NK-92 (cell line): Measurements from ENCODE around the gene MATN3.

Source experiments
- DNase-seq: peaks from one replicate; lab custom pipeline; 2025; ENCODE audit not compliant: unreplicated experiment; lab: John Stamatoyannopoulos, UW

The MATN3 gene

DNA sequence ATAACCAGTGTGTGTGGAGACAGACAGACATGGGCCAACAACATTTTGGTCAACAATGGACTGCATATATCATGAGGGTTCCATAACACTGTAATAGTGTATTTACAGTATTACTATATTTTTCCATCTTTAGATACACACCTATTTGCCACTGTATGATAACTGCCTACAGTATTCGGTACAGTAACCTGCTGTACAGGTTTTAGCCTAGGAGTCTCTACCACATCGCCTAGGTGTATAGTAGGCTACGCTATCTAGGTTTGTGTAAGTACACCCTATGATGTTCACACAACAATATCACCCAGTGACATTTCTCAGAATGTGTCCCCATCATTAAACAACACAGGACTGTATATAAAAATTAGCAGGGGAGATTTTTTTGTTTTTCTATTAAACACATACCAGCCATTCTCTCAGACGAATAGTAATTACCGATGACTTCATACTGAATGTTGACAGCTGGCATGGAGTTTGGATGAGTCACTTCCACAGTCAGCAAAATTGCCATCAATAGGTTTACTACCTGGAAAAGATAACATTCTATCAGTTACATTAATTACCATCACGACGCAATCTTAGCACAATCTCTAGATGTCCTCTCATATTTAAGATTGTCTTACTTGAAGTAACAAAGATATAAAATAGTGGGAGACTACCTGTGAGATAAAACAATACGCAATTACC lies 28.2 kb upstream of the MATN3 start:
- no peak for DNase-seq

GRCh38 chr2:20037660-20038059 lies 25.2 kb upstream of the MATN3 start:
- DNase-seq, result no peak

DNA sequence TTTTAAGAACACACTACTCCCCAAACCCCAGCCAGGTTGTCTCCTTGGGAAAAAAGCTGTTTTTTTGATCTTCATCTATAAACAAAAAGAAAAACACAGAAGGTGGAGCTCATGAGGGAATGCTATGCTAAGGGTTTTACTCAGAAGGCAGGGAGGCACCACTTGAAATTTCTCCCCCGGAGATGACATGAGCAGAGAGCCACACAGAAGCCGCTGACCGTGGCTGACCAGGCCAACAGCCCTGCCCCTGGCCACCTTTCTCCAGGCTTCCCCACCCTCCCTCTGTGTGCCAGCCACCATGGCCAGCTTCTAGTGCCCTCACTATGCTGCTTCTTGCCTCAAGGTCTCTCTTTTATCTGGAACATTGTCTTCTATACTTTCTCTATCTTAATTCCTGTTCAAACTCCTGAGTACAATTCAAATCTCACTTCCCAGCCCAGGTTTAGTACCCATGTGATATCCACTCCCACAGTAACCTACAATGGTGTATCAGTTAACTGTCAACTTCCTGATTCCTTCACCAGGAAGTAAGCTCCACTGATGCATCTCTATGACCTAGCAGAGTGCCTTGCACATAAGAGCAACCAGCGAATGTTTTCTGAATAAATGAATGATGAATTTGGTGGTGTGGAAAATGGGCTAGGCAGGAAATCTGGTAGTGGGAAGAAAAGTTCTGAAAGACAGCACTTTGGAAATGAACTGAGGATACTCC lies 23.6 kb upstream of the MATN3 start:
- no peak for DNase-seq

DNA sequence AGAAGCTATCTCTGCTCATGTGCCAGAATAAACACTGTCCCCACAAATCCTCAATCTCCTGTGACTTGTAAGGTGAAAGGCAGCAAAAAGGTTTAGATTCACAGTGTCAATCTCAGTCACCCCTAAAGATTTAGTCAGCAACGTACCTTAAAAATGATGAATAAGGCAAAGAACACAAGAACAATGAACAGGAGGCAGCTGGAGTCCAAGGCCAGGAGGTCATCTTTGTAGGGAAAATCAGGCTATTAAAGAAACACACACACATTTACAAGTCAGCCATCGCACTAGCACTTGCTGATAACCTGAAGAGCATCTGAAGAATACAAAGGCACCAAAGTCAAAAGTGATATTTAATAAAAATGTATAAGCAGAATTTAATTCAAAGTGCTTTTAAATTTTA lies 22.4 kb upstream of the MATN3 start:
- no peak for DNase-seq

DNA sequence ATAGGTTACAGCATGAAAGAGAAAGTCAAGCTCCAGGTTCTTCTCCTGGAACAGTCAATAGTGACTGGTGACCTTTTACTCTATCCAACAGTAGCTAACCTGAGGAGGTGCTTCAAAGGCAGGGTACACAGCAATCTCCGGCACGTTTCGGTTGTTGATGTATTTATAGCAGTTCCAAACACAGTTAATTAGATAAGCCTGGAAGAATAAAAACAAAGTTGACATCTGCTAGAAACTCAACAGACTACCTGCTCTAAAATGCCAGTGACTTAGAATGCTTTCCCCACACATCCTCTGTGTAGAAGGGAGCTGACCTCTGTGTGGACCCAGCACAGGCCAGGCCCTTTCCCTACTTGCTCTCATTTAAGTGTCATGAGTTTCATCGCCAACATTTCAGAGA lies 21.8 kb upstream of the MATN3 start:
- DNase-seq, result no peak

DNA sequence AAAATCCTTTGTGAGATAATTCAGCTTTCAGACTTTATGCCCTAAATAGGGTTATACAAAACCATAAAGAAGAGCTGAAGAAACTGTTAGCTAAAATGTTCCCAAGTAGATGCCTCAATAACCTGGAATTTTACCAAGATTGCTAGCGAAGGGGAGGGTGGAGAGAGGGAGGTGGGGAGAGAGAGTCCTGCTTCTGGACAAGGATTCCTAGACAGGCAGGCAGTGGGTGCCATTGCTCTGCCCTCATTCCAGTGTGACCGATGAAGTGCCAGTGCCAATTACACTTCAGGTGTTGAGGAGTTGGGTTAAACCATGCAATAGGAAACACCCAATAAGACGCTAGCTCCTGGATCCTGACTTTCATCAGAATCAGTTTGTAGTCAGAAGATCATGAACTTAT lies 20.9 kb upstream of the MATN3 start:
- DNase-seq, result no peak

DNA sequence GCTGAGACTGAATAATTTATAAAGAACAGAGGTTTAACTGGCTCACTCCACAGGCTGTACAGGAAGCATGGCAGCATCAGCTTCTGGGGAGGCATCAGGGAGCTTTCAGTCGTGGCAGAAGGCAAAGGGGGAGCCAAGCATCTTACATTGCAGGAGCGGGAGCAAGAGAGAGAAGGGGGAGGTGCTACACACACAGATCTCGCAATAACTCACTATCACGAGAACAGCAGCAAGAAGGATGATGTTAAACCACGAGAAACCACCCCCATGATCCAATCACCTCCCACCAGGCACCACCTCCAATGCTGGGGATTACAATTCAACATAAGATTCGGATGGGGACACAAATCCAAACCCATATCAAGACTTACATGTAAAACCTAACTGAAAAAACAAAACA lies 17.8 kb upstream of the MATN3 start:
- DNase-seq, result no peak

DNA sequence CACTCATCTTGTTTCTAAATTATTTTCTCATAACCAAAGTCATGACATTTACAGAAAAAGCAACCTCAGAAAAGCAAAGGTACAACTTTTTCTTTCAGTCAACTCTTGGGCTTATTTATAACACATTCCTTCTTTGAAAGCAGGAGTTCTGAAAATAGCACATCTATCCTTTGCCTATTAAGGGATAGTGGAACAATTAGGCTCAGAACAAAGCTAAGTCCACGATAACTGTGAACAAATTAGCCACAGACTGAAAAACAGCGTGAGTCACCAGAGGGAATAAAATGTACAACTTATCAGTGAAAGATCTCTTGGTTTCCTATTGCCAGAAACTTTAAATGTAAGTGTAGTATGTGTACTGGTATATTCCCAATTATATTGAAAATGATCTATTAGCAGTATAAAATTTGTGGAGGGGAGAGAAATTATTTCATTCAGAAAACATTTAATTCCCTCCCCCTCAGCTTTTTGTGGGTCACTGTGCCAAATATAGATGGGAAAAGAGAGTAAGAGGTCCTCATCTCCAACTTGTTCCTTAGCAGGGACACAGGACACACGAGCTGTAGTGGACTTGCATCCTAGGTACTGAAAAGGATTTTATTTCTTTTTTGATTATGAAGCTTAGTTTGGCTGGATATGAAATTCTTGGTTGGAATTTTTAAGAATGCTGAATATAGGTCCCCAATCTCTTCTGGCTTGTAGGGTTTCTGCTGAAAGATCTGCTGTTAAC lies 15.4 kb upstream of the MATN3 start:
- DNase-seq, result no peak

DNA sequence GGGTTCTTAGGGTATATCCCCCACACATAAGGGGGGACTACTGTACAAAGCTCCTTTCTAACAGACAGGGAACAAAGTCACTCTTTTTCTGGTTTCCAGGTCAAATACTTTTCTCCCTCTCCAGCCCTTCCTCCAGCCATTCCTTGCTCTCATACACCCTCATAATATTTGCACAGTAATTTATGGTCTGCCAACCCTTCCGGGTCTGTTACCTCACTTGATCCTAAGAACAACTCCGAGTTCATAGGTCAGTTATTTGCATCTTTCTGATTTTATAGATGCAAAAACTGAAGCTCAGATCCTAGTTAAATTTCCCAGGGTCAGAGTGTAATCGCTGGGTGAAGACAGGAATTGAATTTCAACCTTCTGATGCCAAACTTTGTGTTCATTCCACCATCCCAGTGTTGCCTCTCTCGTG lies 14.8 kb upstream of the MATN3 start:
- no peak for DNase-seq

DNA sequence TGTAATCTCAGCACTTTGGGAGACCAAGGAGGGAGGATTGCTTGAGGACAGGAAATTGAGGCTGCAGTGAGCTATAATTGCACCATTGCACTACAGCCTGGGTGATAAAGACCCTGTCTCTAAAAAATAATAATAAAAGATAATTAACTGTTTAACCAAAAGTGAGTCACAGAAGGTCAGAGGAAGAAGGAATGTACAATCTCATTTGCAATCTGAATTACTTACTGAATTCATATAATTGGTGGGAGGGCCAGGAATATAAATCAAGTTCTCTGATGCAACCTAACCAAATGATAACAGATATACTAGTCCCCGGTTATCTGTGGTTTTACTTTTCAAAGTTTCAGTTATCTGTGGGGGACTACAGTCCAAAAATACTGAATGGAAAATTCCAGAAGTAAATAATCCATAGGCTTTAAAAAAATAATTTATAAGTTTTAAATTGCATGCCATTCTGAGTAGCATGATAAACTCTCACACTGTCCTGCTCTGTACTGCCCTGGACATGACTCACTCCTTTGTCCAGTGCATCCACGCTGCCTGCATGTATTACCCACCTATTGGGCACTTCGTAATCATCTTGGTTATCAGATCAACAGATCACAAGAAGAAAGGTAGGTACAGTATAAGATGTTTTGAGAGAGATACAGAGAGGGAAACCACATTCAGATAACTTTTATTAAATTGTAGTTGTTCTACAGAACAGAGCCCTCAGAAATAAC lies 12.8 kb upstream of the MATN3 start:
- DNase-seq, result no peak

GRCh38 chr2:20023688-20024087 lies 11.2 kb upstream of the MATN3 start:
- DNase-seq, result no peak

DNA sequence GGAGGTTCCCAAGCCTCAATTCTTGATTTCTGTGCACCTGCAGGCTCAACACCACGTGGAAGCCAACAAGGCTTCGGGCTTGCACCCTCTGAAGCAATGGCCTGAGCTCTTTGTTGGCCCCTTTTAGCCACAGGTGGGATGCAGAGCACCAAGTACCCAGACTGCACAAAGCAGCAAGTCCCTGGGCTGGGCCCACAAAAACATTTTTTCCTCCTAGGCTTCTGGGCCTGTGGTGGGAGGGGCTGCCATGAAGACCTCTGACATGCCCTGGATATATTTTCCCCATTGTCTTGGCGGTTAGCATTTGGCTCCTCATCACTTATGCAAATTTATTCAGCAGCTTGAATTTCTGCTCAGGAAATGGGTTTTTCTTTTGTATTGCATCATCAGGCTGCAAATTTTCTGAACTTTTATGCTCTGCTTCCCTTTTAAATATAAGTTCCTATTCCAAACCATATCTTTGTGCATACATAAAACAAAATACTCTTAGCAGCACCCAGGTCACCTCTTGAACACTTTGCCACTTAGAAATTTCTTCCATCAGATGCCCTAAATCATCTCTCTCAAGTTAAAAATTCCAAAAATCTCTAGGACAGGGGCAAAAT lies 9.0 kb upstream of the MATN3 start:
- DNase-seq, result no peak

DNA sequence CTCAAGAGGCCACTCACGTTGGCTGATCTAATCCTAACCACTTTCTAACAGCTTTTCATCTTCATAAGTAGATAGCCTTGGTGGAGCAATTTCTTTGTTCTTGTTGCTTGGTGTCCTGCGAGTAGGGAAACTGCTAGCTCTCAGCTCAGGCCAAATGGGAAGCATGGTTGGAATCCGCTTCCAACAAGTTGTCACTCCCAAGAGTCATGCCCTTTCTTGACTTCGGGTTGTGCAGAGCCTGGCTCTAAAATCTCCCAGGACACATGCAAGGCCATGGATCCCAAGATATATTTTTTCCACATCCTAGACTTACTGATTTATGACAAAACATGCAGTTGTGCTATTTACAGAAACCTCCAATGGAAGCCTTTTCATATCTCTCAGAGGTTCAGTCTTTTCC lies 7.3 kb upstream of the MATN3 start:
- no peak for DNase-seq

- DNase-seq, result no peak
These were observed 6.2 kb upstream of the MATN3 start for GRCh38 chr2:20018601-20019152.

- DNase-seq, result no peak
These were observed 3.9 kb upstream of the MATN3 start for GRCh38 chr2:20016346-20016745.

- no peak for DNase-seq
These were observed 3.1 kb upstream of the MATN3 start for GRCh38 chr2:20015482-20016083.

GRCh38 chr2:20013126-20013849 lies 820 bp upstream of the MATN3 start:
- no peak for DNase-seq

DNA sequence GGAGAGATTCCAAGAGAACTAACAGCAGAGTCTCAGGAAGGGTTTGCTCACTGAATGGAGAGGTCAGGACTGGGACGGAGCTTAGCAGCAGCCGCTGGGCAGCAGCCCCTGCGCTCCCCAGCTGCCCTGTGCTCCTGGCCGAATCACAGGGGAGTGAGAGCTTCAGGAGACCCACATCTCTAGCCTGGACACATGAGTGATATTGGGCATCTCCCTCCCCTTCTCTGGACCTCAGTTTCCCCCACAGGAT lies 511 bp downstream of the MATN3 start:
- no peak for DNase-seq

DNA sequence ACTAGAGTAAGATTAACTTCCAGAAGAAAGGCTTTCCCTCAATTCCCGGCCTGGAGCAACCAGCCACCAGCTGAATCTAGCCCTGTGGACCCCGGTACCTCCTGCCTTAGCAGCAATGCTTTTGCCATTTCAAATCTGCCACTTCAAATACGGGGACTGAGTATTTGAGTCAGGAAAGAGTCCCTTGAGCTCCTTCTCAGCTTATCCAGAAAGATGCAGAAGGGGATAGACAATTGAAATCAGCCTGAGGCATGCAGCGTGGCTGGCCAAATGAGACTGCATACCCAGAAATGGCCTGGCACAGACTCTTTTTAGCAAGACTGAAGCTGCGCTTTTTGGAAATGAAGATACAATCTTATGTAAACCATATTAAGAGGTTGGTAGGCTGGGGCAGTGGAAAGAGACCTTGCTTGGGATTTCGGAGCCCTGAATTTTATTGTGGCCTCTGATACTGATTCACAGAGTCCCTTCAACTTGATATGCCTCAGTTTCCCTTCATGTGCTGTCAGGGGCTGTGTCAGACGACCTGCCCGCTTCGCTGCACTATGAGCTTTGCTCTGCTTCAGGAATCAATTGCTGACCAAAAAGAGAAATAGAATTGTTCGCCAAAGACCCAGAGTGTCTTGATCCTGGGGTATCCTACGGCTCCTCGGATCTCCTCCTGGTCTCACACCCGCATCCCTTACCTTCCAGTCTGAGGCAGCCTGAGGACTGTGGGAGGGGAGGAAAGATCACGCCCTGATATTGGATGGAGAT lies 1.0 kb downstream of the MATN3 start:
- no peak for DNase-seq
